GM12892 (cell line): Measurements from ENCODE around the gene ZNF384.

Experiments used
- DNase-seq: peaks from one replicate; pipeline ENCODE4 v3.0.0; 2011; ENCODE audit not compliant: insufficient read length
- FAIRE-seq: peaks from 2 replicates; lab custom pipeline; 2011; peaks lifted over from hg19 to GRCh38; lab: Jason Lieb, UNC
- POLR2A ChIP-seq: IDR thresholded peaks from 2 replicates; pipeline ENCODE4 v1.6.1; 2011; ENCODE audit warnings: low read depth, low read length, control low read depth
- POLR2AphosphoS5 ChIP-seq: IDR thresholded peaks from 2 replicates; pipeline ENCODE4 v1.6.1; 2011; ENCODE audit warnings: low read depth, low read length, control low read depth
- TAF1 ChIP-seq: IDR thresholded peaks from 2 replicates; pipeline ENCODE4 v1.6.1; 2011; ENCODE audit warnings: low read depth, mild to moderate bottlenecking, control low read depth, low read length, borderline replicate concordance

The ZNF384 gene

DNA sequence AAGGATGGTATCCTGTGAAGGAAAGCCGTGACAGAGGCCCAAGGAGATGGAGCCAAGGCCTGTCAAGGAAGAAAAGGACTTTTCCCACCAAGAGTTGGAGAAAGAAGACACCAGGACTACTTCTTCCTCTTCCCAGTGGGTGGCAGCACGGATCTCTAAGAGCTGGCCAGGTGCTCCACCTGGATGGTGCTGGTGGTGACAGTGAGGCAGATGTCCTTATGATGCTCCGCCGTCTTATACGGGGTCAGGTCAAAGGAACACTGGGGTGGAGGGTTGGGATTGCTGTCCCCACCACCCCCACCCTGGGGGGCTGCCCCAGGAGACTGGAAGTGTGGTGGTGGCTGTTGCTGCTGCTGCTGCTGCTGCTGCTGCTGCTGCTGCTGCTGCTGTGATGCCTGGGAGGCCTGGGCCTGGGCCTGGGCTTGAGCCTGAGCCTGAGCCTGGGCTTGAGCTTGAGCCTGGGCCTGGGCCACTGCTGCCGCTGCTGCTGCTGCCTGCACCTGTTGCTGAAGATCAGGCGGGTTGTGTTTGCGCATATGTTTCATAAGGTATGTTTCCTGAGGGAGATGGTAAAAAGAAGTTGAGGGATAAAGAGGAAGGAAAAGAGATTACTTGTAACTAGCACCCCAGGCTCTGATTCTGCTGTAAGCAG is 21.5 kb downstream of the ZNF384 start:
- no peak for FAIRE-seq
- TF ChIP-seq TAF1 (no peak), POLR2AphosphoS5 (no peak), POLR2A (no peak)
- DNase-seq = no peak

DNA sequence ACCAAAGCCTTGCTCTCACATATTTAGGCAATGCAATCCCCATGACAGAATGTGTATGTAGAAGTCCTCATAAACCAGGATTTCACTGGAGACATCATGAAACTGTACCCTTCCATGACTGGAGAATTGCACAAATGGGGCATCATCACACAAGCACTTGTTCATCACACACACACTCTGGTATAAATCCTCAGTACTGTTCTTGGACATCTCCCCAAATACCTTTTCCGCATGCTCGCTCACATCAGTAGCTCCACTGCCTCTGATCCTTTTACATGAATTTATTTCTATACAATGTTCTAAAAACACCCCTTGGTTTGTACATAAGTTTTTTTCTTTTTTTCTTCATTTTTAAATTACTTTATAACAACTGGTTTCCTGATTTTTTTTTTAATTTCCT is 23.0 kb downstream of the ZNF384 start:
- FAIRE-seq = no peak
- TF ChIP-seq POLR2A (peak; percentile 39; the same call in 1 of the 2 replicates), POLR2AphosphoS5 (no peak)

DNA sequence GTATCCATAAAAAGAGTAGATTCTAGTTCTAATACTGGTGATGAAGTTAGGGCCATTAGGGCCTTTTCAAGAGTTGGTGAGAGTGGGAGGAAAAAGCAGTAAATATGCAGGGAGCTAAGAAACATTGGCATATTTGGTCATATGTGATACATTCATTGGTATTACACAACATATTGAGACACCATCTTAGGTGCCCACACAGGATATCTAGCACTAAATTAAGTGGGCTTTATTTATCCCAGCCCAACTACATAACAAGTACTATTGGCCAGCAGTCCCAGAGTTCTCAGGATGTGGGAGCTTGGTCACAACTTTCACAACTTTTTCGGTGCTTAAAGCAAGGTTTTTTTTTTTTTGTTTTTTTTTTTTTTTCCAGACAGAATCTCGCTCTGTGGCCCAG is 24.3 kb downstream of the ZNF384 start:
- DNase-seq = no peak
- no peak for FAIRE-seq
- TF ChIP-seq TAF1 = no peak

More for the DNA sequence above, 23.0 kb downstream of the ZNF384 start:
- DNase-seq = no peak

DNA sequence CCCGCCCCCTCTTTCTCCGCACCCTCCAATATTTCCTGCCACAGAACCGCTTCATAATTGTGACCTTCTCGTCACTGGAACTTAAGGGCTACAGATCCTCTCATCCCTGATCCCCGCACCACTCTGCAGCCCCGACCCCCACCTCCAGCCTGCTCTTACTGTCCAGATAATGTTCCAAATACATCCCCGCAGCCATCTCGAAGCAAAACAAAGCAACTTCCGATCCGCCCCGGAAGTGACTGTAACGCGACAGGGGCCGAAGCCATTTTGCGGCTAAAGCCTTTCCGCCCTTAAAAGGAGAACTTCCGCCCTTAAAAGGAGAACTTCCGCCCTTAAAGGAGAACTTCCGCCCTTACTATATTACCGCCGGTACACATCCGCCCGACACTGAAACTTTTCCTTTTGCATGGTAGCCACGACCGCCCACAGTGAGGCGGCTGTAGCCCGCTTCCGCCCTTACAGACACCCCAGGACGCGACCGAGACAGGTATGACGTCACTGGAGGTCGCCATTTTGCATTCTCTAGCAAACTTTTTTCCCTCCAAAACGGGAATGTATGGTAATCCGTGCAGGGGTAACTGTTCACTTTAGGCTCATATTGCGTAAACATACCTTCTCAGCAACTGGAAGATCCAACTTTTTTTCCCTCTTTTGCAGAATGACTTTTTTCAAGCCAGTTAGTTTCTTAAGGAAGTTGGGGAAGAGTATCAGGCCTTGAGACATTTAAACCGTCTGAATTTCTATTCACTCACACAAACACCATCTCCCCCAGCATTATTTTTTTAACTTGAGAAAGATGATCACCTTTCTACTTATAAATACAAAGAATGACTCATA is 26.1 kb downstream of the ZNF384 start, which contains the start of gene ING4:
Gene ING4, minus strand, starts transcription at position 214 of the 837 bp plus-strand sequence. Its CDS starts 18 bp downstream, at position 196.
- peak; percentile 99 for FAIRE-seq
- TF ChIP-seq POLR2AphosphoS5 (no peak), POLR2A (peak; percentile 24; the same call in 1 of the 2 replicates), TAF1 (0 out of 2 replicates have a peak, but pooled peaks have one; percentile 23)
- DNase-seq = peak; percentile 94

DNA sequence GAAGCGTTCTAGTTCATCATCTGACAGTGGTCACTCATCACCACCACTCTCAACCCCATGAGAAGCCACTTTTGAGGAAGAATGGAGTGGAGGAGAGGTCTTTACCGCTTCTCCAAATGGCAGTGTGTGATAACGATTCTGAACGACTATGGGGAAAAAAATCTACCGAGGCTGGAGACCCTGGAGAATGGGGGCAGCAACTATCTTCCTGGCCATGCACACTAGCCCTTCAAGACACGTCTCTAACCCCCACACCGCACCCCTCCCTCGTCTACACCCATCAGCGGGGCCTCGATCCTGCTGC is 26.6 kb downstream of the ZNF384 start:
- no peak for FAIRE-seq
- TF ChIP-seq POLR2A (no peak), POLR2AphosphoS5 (0 out of 2 replicates have a peak, but pooled peaks have one; percentile 8), TAF1 (no peak)

DNA sequence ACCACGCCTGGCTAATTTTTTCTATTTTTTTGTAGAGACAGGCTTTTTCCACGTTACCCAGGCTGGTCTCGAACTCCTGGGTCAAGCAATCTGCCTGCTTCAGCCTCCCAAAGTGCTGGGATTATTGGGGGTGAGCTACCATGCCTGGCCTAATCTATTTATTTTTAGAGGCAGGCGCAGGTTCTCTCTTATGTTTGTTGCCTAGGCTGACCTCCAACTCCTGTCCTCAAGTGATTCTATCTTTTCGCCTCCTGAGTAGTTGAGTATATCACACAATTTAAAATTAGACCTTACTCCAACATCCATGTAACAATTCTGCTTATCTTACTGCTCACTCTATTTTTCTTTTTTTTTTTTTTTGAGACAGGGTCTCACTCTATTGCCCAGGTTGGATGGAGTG is 35.2 kb downstream of the ZNF384 start:
- TF ChIP-seq TAF1 = no peak
- no peak for TF ChIP-seq POLR2A
- TF ChIP-seq POLR2AphosphoS5 = no peak

More for the DNA sequence above, 26.6 kb downstream of the ZNF384 start:
- peak; percentile 49 for DNase-seq

DNA sequence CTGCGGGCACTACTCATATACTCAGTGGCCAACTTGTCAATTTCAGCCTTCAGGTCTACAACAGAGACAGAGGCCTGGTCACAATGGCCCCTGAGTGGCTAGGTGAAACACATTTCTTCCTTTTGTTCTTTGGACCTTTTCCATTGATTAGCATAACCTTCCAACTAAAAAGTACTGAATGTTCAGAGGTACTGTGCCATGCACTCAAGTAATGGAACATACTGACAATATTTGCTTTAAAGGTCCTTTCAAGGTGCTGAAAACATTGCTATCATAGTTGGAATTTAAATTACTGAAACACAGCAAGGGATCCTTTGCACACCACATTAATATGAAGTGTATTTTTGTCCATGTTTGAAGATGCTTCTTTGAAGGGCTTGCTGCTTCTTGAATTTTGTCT is 35.8 kb downstream of the ZNF384 start:
- TF ChIP-seq POLR2AphosphoS5 = no peak
- FAIRE-seq (no peak), DNase-seq (no peak)

More for the DNA sequence above, 35.2 kb downstream of the ZNF384 start:
- FAIRE-seq (no peak), DNase-seq (no peak)

DNA sequence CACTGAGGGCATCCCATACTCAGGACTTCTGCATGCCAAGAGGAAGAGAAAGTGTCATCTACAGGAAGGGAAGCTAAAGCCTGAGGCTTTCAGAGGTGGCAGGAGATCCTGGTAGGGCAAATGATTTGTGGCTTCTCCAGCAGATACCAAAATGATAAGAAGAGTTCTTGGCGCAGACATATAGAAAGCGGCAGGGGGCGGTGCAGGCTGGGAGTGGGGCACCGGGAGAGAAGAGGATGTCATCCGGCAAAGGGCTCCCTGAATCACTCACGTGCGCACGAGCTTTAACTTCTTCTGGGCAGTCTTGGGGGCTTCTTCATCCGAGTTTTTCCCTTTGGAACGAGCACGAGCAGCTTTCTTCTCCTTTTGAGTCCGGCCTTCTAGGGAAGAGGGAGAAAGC is 36.8 kb downstream of the ZNF384 start:
- FAIRE-seq (no peak), DNase-seq (no peak)
- TF ChIP-seq POLR2AphosphoS5 = no peak
- TF ChIP-seq POLR2A = no peak
- no peak for TF ChIP-seq TAF1

DNA sequence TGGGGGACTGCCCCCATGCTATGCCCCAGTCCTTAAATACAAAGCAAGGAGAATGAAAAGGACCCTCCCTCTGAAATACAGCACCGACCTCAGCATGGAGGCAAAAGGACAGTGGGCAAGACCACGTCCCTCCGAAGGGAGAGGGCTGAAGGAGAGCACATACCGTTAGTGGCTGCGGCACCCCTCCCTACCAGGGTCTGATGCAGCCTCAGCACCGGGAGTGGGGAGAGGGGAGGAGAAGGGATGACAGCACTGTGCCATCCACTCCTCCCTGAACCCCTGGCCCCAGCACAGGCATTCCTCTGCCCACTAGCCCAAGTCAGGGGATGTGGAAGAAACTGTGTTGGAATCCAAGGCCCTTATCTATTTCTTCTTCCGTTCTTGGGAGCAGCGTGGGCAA is 38.3 kb downstream of the ZNF384 start:
- TF ChIP-seq TAF1 (no peak), POLR2AphosphoS5 (no peak), POLR2A (no peak)
- FAIRE-seq = no peak
- DNase-seq = no peak

DNA sequence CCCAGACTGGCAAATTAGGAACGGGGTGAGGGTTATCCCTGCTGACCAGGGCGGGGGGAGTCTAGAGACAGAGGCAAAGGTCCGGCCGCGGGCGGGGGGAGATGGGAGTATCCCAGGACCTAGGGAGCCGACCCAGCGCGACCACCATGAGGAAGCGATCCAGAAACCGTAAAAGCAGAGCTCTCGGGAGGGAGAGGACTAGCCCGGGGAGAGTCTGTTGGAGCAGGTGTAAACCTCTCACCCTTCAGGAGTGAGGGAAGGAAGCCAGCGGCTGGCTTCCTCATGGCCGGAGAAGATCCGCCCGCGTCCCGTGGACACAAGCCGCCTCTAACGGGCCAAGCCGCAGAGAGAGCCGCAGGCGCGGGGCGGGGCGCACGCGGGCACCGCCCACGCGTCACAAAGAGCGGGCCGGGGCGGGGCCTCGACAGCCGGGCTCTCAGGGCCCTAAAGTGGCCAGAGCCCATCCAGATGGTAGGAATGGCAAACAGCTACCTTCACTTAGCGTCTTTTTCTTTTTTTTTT is 42.0 kb downstream of the ZNF384 start, which contains the start of gene ACRBP:
Gene ACRBP, minus strand, starts transcription at position 350 of the 522 bp plus-strand sequence. Its CDS starts 66 bp downstream, at position 284.
- DNase-seq (peak; percentile 74), FAIRE-seq (no peak)
- TF ChIP-seq TAF1 (no peak), POLR2AphosphoS5 (no peak), POLR2A (peak; percentile 38; the same call in 1 of the 2 replicates)

DNA sequence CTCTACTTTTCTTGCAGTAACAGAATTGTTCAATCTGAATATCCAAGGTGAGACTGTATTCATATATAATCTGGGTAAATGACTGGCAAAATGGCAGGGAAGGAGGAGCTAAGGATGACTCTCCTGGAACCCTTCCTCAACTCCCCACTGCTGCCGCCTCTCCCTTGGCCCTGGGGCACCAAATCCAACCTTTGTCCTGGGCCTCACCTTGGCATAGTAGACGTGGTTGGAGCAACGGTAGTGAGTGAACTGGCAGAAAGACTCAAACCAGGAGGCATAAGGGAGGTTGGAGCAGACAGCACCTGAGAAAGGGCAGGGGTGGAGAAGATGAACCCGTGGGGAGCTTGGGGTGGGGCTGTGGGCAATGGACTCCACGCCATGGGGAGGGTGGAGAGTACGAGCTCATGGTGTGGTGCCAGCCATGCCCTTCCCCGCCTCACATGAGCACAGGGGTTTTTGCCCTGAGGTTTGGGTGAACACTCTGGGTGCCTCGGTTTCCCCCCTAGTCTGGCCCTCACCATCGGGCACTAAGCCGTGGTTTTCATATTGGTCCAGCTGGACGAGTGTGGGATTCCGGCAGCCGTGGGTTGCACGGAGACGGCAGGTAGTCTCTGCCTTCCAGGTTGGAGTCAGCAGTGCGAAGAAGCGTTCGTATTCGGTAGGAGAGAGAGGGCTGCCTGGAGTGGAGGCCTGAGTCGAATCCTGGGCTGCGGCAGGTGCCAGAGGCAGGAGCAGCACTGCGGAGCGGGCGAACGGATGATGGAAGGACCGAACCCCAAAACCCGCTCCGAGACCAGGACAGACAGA is 42.7 kb downstream of the ZNF384 start:
- DNase-seq (no peak), FAIRE-seq (peak; percentile 64)
- no peak for TF ChIP-seq TAF1
- TF ChIP-seq POLR2AphosphoS5 = no peak
- TF ChIP-seq POLR2A = no peak
